CD4-positive, alpha-beta memory T cell (primary cell): ENCODE results near the gene RAPGEF4. TPM values are rescaled to one million over a fixed set of nuclear protein-coding genes. Genes with fewer than 3 reads are reported as not detected.

Experiments used
- CTCF ChIA-PET: fragments of 350-600 bp; sonication (Branson Sonifier 250); formaldehyde crosslinking; loops from one replicate; lab custom pipeline; 2021; ENCODE audit warnings: inconsistent platforms; ENCODE audit not compliant: partially characterized antibody; lab: Charles Lee
- POLR2A ChIA-PET: fragments of 350-600 bp; sonication (Branson Sonifier 250); formaldehyde crosslinking; loops from one replicate; lab custom pipeline; 2021; ENCODE audit not compliant: partially characterized antibody; lab: Charles Lee
- DNase-seq, 5 donors: peaks; one replicate each; pipeline versions ENCODE4 v3.0.0 to v3.0.0-alpha.2; 2020 to 2022; ENCODE audit warnings: mixed read lengths in 1 of 5
- H3K27ac ChIP-seq: one replicate; pipeline ENCODE4 v1.7.0; 2013; ENCODE audit warnings: low read depth, low read length
- H3K27me3 ChIP-seq: 2 replicates; pipeline ENCODE4 v1.7.0; 2013; ENCODE audit warnings: mild to moderate bottlenecking, low read length, moderate library complexity; ENCODE audit not compliant: insufficient read depth
- H3K36me3 ChIP-seq: 2 replicates; pipeline ENCODE4 v1.7.0; 2013; ENCODE audit warnings: mild to moderate bottlenecking, low read length, moderate library complexity; ENCODE audit not compliant: insufficient read depth
- H3K4me1 ChIP-seq: 2 replicates; pipeline ENCODE4 v1.7.0; 2013; ENCODE audit warnings: mild to moderate bottlenecking, low read length, moderate library complexity; ENCODE audit not compliant: insufficient read depth
- H3K4me3 ChIP-seq, 2 donors: one replicate each; pipeline ENCODE4 v1.7.0; 2013; ENCODE audit warnings: low read length in 2 of 2, mild to moderate bottlenecking in 1 of 2
- H3K9me3 ChIP-seq, 2 donors: one replicate each; pipeline ENCODE4 v1.7.0; 2013; ENCODE audit warnings: low read length in 2 of 2, control low read depth in 1 of 2; ENCODE audit not compliant: control insufficient read depth in 1 of 2
- H3K27ac Mint-ChIP-seq, 7 donors: one replicate each; pipeline ENCODE4 v1.8.0; 2020 to 2021; ENCODE audit warnings: mixed read lengths in 7 of 7, mild to moderate bottlenecking in 6 of 7, inconsistent platforms in 3 of 7, moderate library complexity in 3 of 7
- H3K27me3 Mint-ChIP-seq, 2 donors: one replicate each; pipeline ENCODE4 v1.8.0; 2020 to 2021; ENCODE audit warnings: mixed read lengths in 2 of 2
- H3K36me3 Mint-ChIP-seq, 2 donors: one replicate each; pipeline ENCODE4 v1.8.0; 2020 to 2021; ENCODE audit warnings: mixed read lengths in 2 of 2, inconsistent platforms in 1 of 2, mild to moderate bottlenecking in 1 of 2
- H3K4me1 Mint-ChIP-seq, 4 donors: one replicate each; pipeline ENCODE4 v1.8.0; 2020 to 2021; ENCODE audit warnings: mixed read lengths in 4 of 4, mild to moderate bottlenecking in 1 of 4
- H3K4me3 Mint-ChIP-seq, 8 donors: one replicate each; pipeline ENCODE4 v1.8.0; 2020 to 2021; ENCODE audit warnings: mixed read lengths in 8 of 8, mild to moderate bottlenecking in 7 of 8, moderate library complexity in 6 of 8, inconsistent platforms in 3 of 8
- H3K9me3 Mint-ChIP-seq, 8 donors: one replicate each; pipeline ENCODE4 v1.8.0; 2020 to 2021; ENCODE audit warnings: mixed read lengths in 8 of 8, mild to moderate bottlenecking in 5 of 8, inconsistent platforms in 3 of 8, moderate library complexity in 1 of 8
- intact Hi-C: fragments of 100-400 bp; cut with micrococcal nuclease; formaldehyde crosslinking; loops from one replicate; pipeline ENCODE4 v1.15.1; 2023
- polyA plus RNA-seq, 2 donors: library from polyadenylated mRNA; unstranded; fragments of 300-500 nt; fragmentation: Illumina TruSeq; gene quantifications; one replicate each; pipeline ENCODE4 v1.2.3, GENCODE V29; 2021
- total RNA-seq, 2 experiments: library from RNA; stranded (reverse); gene quantifications; one replicate each; pipeline ENCODE4 v1.2.3, GENCODE V29; 2021

RAPGEF4 gene
- total and polyA plus RNA-seq, 4 experiments from 2014 or later, result not detected

GRCh38 chr2:172917716-172918115 lies 182.1 kb downstream of the RAPGEF4 start:
- CTCF ChIA-PET, result interaction anchor here (0.7 to 3.2 kb wide), 3 partner anchors 12 to 15 kb away, joined by 3 to 15 read pairs (median 4); no protein-coding TSS in a partner anchor
- no peaks in the 10 kb centered on the region for H3K9me3 Mint-ChIP-seq
- Histone ChIP-seq H3K4me3 (no peak overlapping the region), H3K27ac (no peak overlapping the region), H3K9me3 (no peaks in the 10 kb centered on the region), H3K27me3 (no peaks in the 10 kb centered on the region), H3K36me3 (no peaks in the 10 kb centered on the region), H3K4me1 (no peaks in the 10 kb centered on the region)
- H3K4me1 Mint-ChIP-seq, result peaks cover 0 to 6% (median 0%) of the 10 kb centered on the region in 4 donors
- POLR2A ChIA-PET, result no interaction called here
- H3K27ac Mint-ChIP-seq, result no peak overlapping the region
- H3K27me3 Mint-ChIP-seq, result peaks cover 5 to 6% of the 10 kb centered on the region in 2 donors
- no peak overlapping the region for H3K4me3 Mint-ChIP-seq
- intact Hi-C loops, result no loop called here
- no peak for DNase-seq
- no peaks in the 10 kb centered on the region for H3K36me3 Mint-ChIP-seq

- H3K9me3 ChIP-seq, result no peaks in the 10 kb centered on the region
- intact Hi-C loops, result no loop called here
- H3K27me3 ChIP-seq, result no peaks in the 10 kb centered on the region
- Mint-ChIP-seq H3K36me3 (no peaks in the 10 kb centered on the region), H3K4me1 (no peaks in the 10 kb centered on the region), H3K27ac (no peak overlapping the region), H3K9me3 (no peaks in the 10 kb centered on the region), H3K27me3 (peaks cover 6 to 7% of the 10 kb centered on the region in 2 donors), H3K4me3 (no peak overlapping the region)
- no peak overlapping the region for H3K27ac ChIP-seq
- ChIA-PET CTCF (no interaction called here), POLR2A (no interaction called here)
- no peak overlapping the region for H3K4me3 ChIP-seq
- no peaks in the 10 kb centered on the region for H3K36me3 ChIP-seq
- H3K4me1 ChIP-seq, result no peaks in the 10 kb centered on the region
- no peak for DNase-seq
Measured at GRCh38 chr2:172919732-172920131, 184.1 kb downstream of the RAPGEF4 start.

- H3K9me3 ChIP-seq, result no peaks in the 10 kb centered on the region
- Mint-ChIP-seq H3K36me3 (no peaks in the 10 kb centered on the region), H3K4me1 (no peaks in the 10 kb centered on the region), H3K9me3 (no peaks in the 10 kb centered on the region), H3K4me3 (no peak overlapping the region), H3K27ac (no peak overlapping the region), H3K27me3 (peaks cover 6 to 11% of the 10 kb centered on the region in 2 donors)
- no peak overlapping the region for H3K27ac ChIP-seq
- DNase-seq, result no peak
- H3K27me3 ChIP-seq, result no peaks in the 10 kb centered on the region
- intact Hi-C loops, result no loop called here
- H3K36me3 ChIP-seq, result no peaks in the 10 kb centered on the region
- ChIA-PET CTCF (interaction anchor here (0.8 to 3.0 kb wide), 3 partner anchors 9 to 11 kb away, joined by 3 to 17 read pairs (median 7); no protein-coding TSS in a partner anchor), POLR2A (no interaction called here)
- H3K4me3 ChIP-seq, result no peak overlapping the region
- no peaks in the 10 kb centered on the region for H3K4me1 ChIP-seq
Measured at GRCh38 chr2:172921532-172922236, 186.0 kb downstream of the RAPGEF4 start.

DNA sequence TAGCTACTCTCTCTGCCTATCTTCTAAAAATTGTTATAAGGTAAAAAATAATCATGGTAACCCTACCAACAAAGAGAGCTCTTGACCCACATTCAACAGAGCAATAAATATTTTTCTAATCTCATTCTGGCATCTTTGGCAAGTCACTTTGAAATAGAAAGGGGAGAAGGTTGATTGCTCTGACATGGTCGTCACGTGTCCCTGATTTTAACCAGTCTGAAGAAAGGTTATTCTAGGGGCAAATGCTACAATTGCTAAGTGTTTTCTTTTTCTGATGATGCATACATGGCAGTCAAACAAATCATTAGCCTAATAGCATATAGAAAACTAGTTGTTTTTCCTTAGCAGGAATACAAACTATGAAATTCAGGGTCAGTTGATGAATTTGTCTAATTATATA lies 186.7 kb downstream of the RAPGEF4 start:
- Mint-ChIP-seq H3K4me1 (no peaks in the 10 kb centered on the region), H3K4me3 (no peak overlapping the region), H3K27me3 (peaks cover 6 to 11% of the 10 kb centered on the region in 2 donors), H3K9me3 (no peaks in the 10 kb centered on the region), H3K36me3 (no peaks in the 10 kb centered on the region), H3K27ac (no peak overlapping the region)
- H3K4me3 ChIP-seq, result no peak overlapping the region
- no peaks in the 10 kb centered on the region for H3K9me3 ChIP-seq
- H3K36me3 ChIP-seq, result no peaks in the 10 kb centered on the region
- no peak for DNase-seq
- CTCF ChIA-PET, result interaction anchor here (3.0 kb wide), 1 partner anchor 10 kb away, joined by 17 read pairs; no protein-coding TSS in a partner anchor
- intact Hi-C loops, result no loop called here
- H3K27ac ChIP-seq, result no peak overlapping the region
- no peaks in the 10 kb centered on the region for H3K4me1 ChIP-seq
- no peaks in the 10 kb centered on the region for H3K27me3 ChIP-seq
- POLR2A ChIA-PET, result no interaction called here

DNA sequence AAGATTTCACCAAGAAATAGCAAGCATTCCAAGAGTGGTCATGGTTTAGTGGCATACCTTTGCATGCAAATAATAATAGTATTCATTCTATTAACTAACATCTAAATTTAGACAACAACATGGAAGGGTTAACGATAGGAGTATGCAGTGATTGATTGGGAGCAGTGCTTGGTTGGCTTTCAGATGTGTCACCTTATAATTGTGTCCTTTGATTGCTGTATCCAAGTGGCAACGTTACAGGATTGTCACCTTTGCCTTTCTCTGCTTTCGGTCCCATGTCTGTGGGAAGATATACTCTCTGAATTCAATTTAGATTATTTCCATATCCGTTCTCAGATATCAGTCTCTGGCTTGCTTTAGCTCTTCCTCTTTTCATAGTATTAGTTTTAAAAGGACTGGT lies 187.2 kb downstream of the RAPGEF4 start:
- Histone ChIP-seq H3K27ac (no peak overlapping the region), H3K27me3 (no peaks in the 10 kb centered on the region), H3K4me1 (no peaks in the 10 kb centered on the region), H3K36me3 (no peaks in the 10 kb centered on the region), H3K4me3 (no peak overlapping the region), H3K9me3 (no peaks in the 10 kb centered on the region)
- intact Hi-C loops, result no loop called here
- peaks cover 8 to 11% of the 10 kb centered on the region in 2 donors for H3K27me3 Mint-ChIP-seq
- H3K9me3 Mint-ChIP-seq, result no peaks in the 10 kb centered on the region
- H3K36me3 Mint-ChIP-seq, result no peaks in the 10 kb centered on the region
- no peak overlapping the region for H3K27ac Mint-ChIP-seq
- H3K4me1 Mint-ChIP-seq, result no peaks in the 10 kb centered on the region
- H3K4me3 Mint-ChIP-seq, result no peak overlapping the region
- CTCF ChIA-PET, result interaction anchor here (3.0 kb wide), 1 partner anchor 9 kb away, joined by 17 read pairs; no protein-coding TSS in a partner anchor
- POLR2A ChIA-PET, result no interaction called here
- DNase-seq, result no peak

DNA sequence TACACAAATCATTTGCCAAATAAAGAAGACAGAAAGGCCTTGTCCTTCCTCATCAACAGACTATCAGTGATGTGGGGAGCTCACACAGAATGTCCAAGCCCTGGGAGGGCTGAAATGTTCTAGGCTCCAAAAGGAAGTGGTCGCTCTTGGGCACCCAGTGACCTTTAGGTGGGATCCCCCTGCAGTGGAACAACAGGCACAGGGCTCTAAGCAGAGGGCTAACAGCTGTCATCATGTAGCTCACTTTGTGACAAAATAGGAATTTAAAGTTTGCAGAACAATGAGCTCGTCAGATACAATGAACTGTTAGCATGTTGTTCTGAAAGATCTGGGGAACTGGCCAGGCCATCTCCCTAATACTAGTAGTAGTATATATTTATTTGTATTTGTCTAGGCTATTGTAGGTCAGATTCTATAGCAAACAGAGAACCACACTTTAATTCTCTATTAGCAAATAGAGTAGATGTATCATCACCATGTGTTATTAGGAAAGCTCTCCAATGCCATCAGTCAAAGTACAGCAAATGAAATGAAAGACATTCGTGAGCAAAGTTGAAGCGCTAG lies 188.5 kb downstream of the RAPGEF4 start:
- no peak for DNase-seq
- Mint-ChIP-seq H3K27ac (no peak overlapping the region), H3K4me1 (no peaks in the 10 kb centered on the region), H3K36me3 (no peaks in the 10 kb centered on the region), H3K27me3 (peaks cover 8 to 10% of the 10 kb centered on the region in 2 donors), H3K4me3 (no peak overlapping the region), H3K9me3 (no peaks in the 10 kb centered on the region)
- ChIA-PET CTCF (interaction anchor here (1.4 to 3.0 kb wide), 3 partner anchors 8 to 12 kb away, joined by 4 to 17 read pairs (median 7); no protein-coding TSS in a partner anchor), POLR2A (no interaction called here)
- Histone ChIP-seq H3K9me3 (no peaks in the 10 kb centered on the region), H3K27me3 (no peaks in the 10 kb centered on the region), H3K4me3 (no peak overlapping the region), H3K27ac (no peak overlapping the region), H3K36me3 (no peaks in the 10 kb centered on the region), H3K4me1 (no peaks in the 10 kb centered on the region)
- intact Hi-C loops, result no loop called here

DNA sequence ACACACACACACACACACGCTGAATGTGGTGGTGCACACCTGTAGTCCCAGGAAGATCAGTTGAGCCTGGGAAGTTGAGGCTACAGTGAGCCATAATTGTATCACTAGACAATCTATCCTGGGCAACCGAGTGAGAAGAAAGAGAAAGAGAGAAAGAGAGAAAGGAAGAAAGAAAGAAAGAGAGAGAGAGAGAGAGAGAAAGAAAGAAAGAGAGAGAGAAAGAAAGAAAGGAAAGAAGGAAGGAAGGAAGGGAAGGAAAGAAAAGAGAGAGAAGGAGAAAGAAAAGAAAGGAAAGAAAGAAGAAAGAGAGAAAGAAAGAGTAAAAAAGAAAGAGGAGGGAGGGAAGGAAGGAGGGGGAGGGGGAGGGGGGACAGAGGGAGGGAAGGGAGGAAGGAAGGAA lies 190.0 kb downstream of the RAPGEF4 start:
- Mint-ChIP-seq H3K27ac (peak overlapping the region in 1 of 7 donors; percentile 92), H3K36me3 (no peaks in the 10 kb centered on the region), H3K4me1 (no peaks in the 10 kb centered on the region), H3K9me3 (no peaks in the 10 kb centered on the region), H3K27me3 (peaks cover 15 to 16% of the 10 kb centered on the region in 2 donors), H3K4me3 (peak overlapping the region in 1 of 8 donors; percentile 6)
- Histone ChIP-seq H3K4me1 (no peaks in the 10 kb centered on the region), H3K9me3 (no peaks in the 10 kb centered on the region), H3K27me3 (no peaks in the 10 kb centered on the region), H3K27ac (no peak overlapping the region), H3K4me3 (no peak overlapping the region), H3K36me3 (no peaks in the 10 kb centered on the region)
- POLR2A ChIA-PET, result no interaction called here
- intact Hi-C loops, result no loop called here
- CTCF ChIA-PET, result interaction anchor here (1.0 to 1.8 kb wide), 2 partner anchors 10 kb away, joined by 3 to 7 read pairs; no protein-coding TSS in a partner anchor
- DNase-seq, result no peak
